HepG2 (cell line): ENCODE data around the gene ZPR1. TPM values are rescaled to one million over a fixed set of nuclear protein-coding genes. Genes with fewer than 3 reads are reported as not detected.

ENCODE experiments used
- ADNP ChIP-seq: sonication (generic); formaldehyde crosslinking; IDR thresholded peaks from 2 replicates; pipeline ENCODE4 v1.4.0; 2020; ENCODE audit warnings: missing genetic modification reagents
- BRCA1 ChIP-seq: sonication (generic); formaldehyde crosslinking; IDR thresholded peaks from 2 replicates; pipeline ENCODE4 v1.4.0; 2020; ENCODE audit warnings: missing genetic modification reagents
- CBX2 ChIP-seq, 2 experiments: fragments of 200-600 bp in 1 of 2; sonication (generic); formaldehyde crosslinking in 1 of 2; IDR thresholded peaks; 2 replicates each; pipeline versions ENCODE4 v1.7.0 to v1.8.1; 2018 to 2022; ENCODE audit warnings: low read depth in 2 of 2, low read length in 1 of 2, mild to moderate bottlenecking in 1 of 2, missing genetic modification reagents in 1 of 2
- CENPX ChIP-seq: sonication (generic); formaldehyde crosslinking; IDR thresholded peaks from 2 replicates; pipeline ENCODE4 v1.9.0; 2021; ENCODE audit warnings: mild to moderate bottlenecking, missing genetic modification reagents, moderate library complexity
- FOXA1 ChIP-seq, 2 experiments: fragments of 450-650 bp in 1 of 2; sonication (generic) in 1 of 2; formaldehyde crosslinking in 1 of 2; IDR thresholded peaks; 2 replicates each; pipeline versions ENCODE4 v1.4.0 to v1.6.1; 2016 to 2020; ENCODE audit warnings: missing genetic modification reagents in 1 of 2
- HCFC1 ChIP-seq: fragments of 150-350 bp; IDR thresholded peaks from 2 replicates; pipeline ENCODE4 v1.6.1; 2014; ENCODE audit warnings: low read depth, low read length
- NCOA1 ChIP-seq: sonication (generic); formaldehyde crosslinking; IDR thresholded peaks from 2 replicates; pipeline ENCODE4 v1.9.0; 2021; ENCODE audit warnings: missing genetic modification reagents
- PHF8 ChIP-seq: sonication (generic); formaldehyde crosslinking; IDR thresholded peaks from 2 replicates; pipeline ENCODE4 v1.5.0; 2020; ENCODE audit warnings: missing genetic modification reagents
- POLR2AphosphoS2 ChIP-seq: IDR thresholded peaks from 2 replicates; pipeline ENCODE4 v1.6.1; 2011; ENCODE audit warnings: low read depth, low read length, improper control_type of control experiment
- SP2 ChIP-seq: sonication (generic); formaldehyde crosslinking; IDR thresholded peaks from 2 replicates; pipeline ENCODE4 v1.5.1; 2020; ENCODE audit warnings: mild to moderate bottlenecking, missing genetic modification reagents
- TOPORS ChIP-seq: sonication (generic); formaldehyde crosslinking; IDR thresholded peaks from 2 replicates; pipeline ENCODE4 v1.8.0; 2023; ENCODE audit warnings: mild to moderate bottlenecking, missing genetic modification reagents
- XRCC5 ChIP-seq: fragments of 200-400 bp; formaldehyde crosslinking; optimal IDR thresholded peaks from 2 replicates; pipeline ENCODE3; 2017; ENCODE audit warnings: mild to moderate bottlenecking, low read length
- ZFAT ChIP-seq: sonication (generic); formaldehyde crosslinking; conservative IDR thresholded peaks from 2 replicates; pipeline ENCODE4 v1.8.1; 2023; ENCODE audit warnings: missing genetic modification reagents, inconsistent platforms
- ZNF614 ChIP-seq: IDR thresholded peaks from 2 replicates; pipeline ENCODE4 v1.6.1; 2018; ENCODE audit warnings: missing biosample characterization, missing genetic modification reagents, inconsistent platforms, borderline replicate concordance
- ZNF660 ChIP-seq: sonication (generic); formaldehyde crosslinking; IDR thresholded peaks from 2 replicates; pipeline ENCODE4 v1.5.1; 2020; ENCODE audit warnings: mild to moderate bottlenecking, low read depth, missing genetic modification reagents, borderline replicate concordance
- ZNF768 ChIP-seq: sonication (generic); formaldehyde crosslinking; IDR thresholded peaks from 2 replicates; pipeline ENCODE4 v1.4.0; 2020; ENCODE audit warnings: missing genetic modification reagents
- ZSCAN21 ChIP-seq: sonication (generic); formaldehyde crosslinking; IDR thresholded peaks from 2 replicates; pipeline ENCODE4 v1.8.0; 2022; ENCODE audit warnings: mild to moderate bottlenecking, missing genetic modification reagents, moderate library complexity, borderline replicate concordance
- polyA plus RNA-seq, 8 experiments: library from polyadenylated mRNA; depleted of rRNA in 3 of 8; stranded (reverse) in 7 of 8; unstranded in 1 of 8; fragments of >200 nt; fragmentation: Illumina TruSeq in 4 of 8; extraction: Trizol in 4 of 8; gene quantifications; 2 replicates each; pipeline versions ENCODE4 v1.2.1 to v1.2.3, GENCODE V29; 2011 to 2016; ENCODE audit warnings: low read depth in 4 of 8, missing spikeins in 1 of 8, mixed read lengths in 1 of 8; ENCODE audit not compliant: insufficient read depth in 1 of 8
- total RNA-seq, 5 experiments: library from RNA; depleted of rRNA; stranded (reverse); fragments of >200 nt; fragmentation: Illumina TruSeq; extraction: Trizol; gene quantifications; 2 replicates each; pipeline ENCODE4 v1.2.3, GENCODE V29; 2016; ENCODE audit warnings: low read depth in 1 of 5
- TF ChIP-seq, protein P1 (sequence below): sonication (generic); formaldehyde crosslinking; IDR thresholded peaks from 2 replicates; pipeline ENCODE4 v1.5.0; 2020; ENCODE audit warnings: mild to moderate bottlenecking, missing genetic modification reagents
- TF ChIP-seq, protein P2 (sequence below): IDR thresholded peaks from 2 replicates; pipeline ENCODE4 v1.6.1; 2016; ENCODE audit warnings: low read depth
- TF ChIP-seq, protein P3 (sequence below): sonication (generic); formaldehyde crosslinking; IDR thresholded peaks from 2 replicates; pipeline ENCODE4 v1.4.0; 2020; ENCODE audit warnings: missing genetic modification reagents
- TF ChIP-seq, protein P4 (sequence below): sonication (generic); formaldehyde crosslinking; IDR thresholded peaks from 2 replicates; pipeline ENCODE4 v1.4.0; 2020; ENCODE audit warnings: missing genetic modification reagents

Gene ZPR1
- total and polyA plus RNA-seq, 2 of the 13 experiments (the other 11 are each of a cell fraction or from before 2014, with no cell fraction given): 40.0 to 79.3 TPM

DNA sequence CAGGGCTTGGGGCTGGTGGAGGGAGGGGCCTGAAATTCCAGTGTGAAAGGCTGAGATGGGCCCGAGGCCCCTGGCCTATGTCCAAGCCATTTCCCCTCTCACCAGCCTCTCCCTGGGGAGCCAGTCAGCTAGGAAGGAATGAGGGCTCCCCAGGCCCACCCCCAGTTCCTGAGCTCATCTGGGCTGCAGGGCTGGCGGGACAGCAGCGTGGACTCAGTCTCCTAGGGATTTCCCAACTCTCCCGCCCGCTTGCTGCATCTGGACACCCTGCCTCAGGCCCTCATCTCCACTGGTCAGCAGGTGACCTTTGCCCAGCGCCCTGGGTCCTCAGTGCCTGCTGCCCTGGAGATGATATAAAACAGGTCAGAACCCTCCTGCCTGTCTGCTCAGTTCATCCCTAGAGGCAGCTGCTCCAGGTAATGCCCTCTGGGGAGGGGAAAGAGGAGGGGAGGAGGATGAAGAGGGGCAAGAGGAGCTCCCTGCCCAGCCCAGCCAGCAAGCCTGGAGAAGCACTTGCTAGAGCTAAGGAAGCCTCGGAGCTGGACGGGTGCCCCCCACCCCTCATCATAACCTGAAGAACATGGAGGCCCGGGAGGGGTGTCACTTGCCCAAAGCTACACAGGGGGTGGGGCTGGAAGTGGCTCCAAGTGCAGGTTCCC is 41.8 kb upstream of the ZPR1 start, which contains the start of gene APOC3 (continued):
- TF ChIP-seq, protein P1, sequence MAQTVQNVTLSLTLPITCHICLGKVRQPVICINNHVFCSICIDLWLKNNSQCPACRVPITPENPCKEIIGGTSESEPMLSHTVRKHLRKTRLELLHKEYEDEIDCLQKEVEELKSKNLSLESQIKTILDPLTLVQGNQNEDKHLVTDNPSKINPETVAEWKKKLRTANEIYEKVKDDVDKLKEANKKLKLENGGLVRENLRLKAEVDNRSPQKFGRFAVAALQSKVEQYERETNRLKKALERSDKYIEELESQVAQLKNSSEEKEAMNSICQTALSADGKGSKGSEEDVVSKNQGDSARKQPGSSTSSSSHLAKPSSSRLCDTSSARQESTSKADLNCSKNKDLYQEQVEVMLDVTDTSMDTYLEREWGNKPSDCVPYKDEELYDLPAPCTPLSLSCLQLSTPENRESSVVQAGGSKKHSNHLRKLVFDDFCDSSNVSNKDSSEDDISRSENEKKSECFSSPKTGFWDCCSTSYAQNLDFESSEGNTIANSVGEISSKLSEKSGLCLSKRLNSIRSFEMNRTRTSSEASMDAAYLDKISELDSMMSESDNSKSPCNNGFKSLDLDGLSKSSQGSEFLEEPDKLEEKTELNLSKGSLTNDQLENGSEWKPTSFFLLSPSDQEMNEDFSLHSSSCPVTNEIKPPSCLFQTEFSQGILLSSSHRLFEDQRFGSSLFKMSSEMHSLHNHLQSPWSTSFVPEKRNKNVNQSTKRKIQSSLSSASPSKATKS (CRISPR knock-in tag): no peak
- TF ChIP-seq ZNF768 (CRISPR knock-in tag) (no peak), ZNF660 (CRISPR knock-in tag) (no peak), BRCA1 (CRISPR knock-in tag) (no peak), ZSCAN21 (CRISPR knock-in tag) (no peak; the same call in 1 of the 2 replicates), ADNP (CRISPR knock-in tag) (no peak), XRCC5 (peak; percentile 59), HCFC1 (no peak), FOXA1 (IDR thresholded peaks at IDR 0.05) (no peak), FOXA1 (CRISPR knock-in tag; IDR thresholded peaks at IDR 0.05) (no peak), POLR2AphosphoS2 (peak; percentile 65; the same call in 1 of the 2 replicates), CENPX (no peak), ZFAT (CRISPR knock-in tag) (no peak), PHF8 (CRISPR knock-in tag) (no peak), NCOA1 (peak; percentile 70; the same call in 1 of the 2 replicates), CBX2 (IDR thresholded peaks at IDR 0.05; ENCODE audit: low read depth, low read length) (no peak), CBX2 (CRISPR knock-in tag; IDR thresholded peaks at IDR 0.05; ENCODE audit: low read depth) (no peak), SP2 (CRISPR knock-in tag) (no peak), TOPORS (CRISPR knock-in tag) (peak; percentile 27; the same call in 1 of the 2 replicates), ZNF614 (CRISPR knock-in tag) (no peak; the same call in 1 of the 2 replicates)
- TF ChIP-seq, protein P2, sequence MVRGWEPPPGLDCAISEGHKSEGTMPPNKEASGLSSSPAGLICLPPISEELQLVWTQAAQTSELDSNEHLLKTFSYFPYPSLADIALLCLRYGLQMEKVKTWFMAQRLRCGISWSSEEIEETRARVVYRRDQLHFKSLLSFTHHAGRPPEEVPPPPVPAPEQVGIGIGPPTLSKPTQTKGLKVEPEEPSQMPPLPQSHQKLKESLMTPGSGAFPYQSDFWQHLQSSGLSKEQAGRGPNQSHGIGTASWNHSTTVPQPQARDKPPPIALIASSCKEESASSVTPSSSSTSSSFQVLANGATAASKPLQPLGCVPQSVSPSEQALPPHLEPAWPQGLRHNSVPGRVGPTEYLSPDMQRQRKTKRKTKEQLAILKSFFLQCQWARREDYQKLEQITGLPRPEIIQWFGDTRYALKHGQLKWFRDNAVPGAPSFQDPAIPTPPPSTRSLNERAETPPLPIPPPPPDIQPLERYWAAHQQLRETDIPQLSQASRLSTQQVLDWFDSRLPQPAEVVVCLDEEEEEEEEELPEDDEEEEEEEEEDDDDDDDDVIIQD (CRISPR knock-in tag): no peak
- TF ChIP-seq, protein P3, sequence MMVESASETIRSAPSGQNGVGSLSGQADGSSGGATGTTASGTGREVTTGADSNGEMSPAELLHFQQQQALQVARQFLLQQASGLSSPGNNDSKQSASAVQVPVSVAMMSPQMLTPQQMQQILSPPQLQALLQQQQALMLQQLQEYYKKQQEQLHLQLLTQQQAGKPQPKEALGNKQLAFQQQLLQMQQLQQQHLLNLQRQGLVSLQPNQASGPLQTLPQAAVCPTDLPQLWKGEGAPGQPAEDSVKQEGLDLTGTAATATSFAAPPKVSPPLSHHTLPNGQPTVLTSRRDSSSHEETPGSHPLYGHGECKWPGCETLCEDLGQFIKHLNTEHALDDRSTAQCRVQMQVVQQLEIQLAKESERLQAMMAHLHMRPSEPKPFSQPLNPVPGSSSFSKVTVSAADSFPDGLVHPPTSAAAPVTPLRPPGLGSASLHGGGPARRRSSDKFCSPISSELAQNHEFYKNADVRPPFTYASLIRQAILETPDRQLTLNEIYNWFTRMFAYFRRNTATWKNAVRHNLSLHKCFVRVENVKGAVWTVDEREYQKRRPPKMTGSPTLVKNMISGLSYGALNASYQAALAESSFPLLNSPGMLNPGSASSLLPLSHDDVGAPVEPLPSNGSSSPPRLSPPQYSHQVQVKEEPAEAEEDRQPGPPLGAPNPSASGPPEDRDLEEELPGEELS (CRISPR knock-in tag): peak; percentile 45; the same call in 1 of the 2 replicates
- TF ChIP-seq, protein P4, sequence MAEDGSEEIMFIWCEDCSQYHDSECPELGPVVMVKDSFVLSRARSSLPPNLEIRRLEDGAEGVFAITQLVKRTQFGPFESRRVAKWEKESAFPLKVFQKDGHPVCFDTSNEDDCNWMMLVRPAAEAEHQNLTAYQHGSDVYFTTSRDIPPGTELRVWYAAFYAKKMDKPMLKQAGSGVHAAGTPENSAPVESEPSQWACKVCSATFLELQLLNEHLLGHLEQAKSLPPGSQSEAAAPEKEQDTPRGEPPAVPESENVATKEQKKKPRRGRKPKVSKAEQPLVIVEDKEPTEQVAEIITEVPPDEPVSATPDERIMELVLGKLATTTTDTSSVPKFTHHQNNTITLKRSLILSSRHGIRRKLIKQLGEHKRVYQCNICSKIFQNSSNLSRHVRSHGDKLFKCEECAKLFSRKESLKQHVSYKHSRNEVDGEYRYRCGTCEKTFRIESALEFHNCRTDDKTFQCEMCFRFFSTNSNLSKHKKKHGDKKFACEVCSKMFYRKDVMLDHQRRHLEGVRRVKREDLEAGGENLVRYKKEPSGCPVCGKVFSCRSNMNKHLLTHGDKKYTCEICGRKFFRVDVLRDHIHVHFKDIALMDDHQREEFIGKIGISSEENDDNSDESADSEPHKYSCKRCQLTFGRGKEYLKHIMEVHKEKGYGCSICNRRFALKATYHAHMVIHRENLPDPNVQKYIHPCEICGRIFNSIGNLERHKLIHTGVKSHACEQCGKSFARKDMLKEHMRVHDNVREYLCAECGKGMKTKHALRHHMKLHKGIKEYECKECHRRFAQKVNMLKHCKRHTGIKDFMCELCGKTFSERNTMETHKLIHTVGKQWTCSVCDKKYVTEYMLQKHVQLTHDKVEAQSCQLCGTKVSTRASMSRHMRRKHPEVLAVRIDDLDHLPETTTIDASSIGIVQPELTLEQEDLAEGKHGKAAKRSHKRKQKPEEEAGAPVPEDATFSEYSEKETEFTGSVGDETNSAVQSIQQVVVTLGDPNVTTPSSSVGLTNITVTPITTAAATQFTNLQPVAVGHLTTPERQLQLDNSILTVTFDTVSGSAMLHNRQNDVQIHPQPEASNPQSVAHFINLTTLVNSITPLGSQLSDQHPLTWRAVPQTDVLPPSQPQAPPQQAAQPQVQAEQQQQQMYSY: 0 out of 2 replicates have a peak, but pooled peaks have one; percentile 14
